T-helper 2 cell treated with Interferon-gamma antibody and Interleukin-4, amounts not matched to agents 100 ng/mL and 5 ng/mL, for 36 hours (primary cell): Measurements from ENCODE around the gene ADPRH. TPM values are rescaled to one million over a fixed set of nuclear protein-coding genes. Genes with fewer than 3 reads are reported as not detected.
"Not testable (repeated sequence)": the region's sequence is repeated elsewhere in the genome, so short reads cannot be mapped to it uniquely, and the experiment has no call there.

Experiments used
- intact Hi-C: fragments of 100-400 bp; cut with micrococcal nuclease; formaldehyde crosslinking; loops from one replicate; pipeline ENCODE4 v1.15.1; 2023
- total RNA-seq: library from RNA; stranded (reverse); gene quantifications from 2 replicates; pipeline ENCODE4 v1.2.3, GENCODE V29; 2022

The ADPRH gene
- total RNA-seq, 1 donor from 2014 or later = 2.8 TPM

GRCh38 chr3:119594929-119595328, 15.6 kb downstream of the ADPRH start:
- intact Hi-C loops = not testable (repeated sequence)

DNA sequence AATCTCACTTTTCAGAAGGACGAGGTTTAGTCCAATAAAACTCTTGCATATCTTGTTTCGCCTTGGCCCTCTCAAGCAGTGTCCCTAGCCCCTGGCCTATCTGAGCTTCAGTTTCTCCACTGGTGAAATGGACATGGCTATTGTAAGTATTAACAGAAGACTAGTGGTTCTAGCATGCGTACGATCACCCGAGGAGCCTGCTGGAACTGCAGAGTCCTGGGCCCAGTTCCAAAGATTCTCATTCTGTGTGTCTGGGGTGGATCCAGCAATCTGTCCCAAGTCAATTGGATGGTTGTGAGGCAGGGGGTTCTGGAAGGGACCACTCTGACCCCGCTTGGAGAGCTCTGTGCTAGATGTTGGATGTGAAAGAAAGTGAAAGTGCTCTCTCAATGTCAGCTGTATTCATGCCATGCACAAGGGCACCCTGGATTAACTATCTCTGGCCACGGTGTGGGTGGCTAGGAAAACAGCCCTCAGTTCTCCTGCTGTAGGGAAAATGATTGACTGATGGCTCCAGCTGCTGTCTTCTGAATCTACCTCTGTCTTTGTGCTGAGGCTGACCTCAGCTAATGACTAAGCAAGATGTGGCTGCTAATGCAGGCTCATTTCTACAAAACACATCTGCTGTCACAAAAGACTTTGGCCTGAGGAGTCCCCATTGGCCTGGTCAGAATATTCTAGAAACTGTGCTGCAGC, 16.5 kb downstream of the ADPRH start:
- intact Hi-C loops = no loop called here

- intact Hi-C loops = no loop called here
Observed at GRCh38 chr3:119596398-119596797, 17.1 kb downstream of the ADPRH start.

DNA sequence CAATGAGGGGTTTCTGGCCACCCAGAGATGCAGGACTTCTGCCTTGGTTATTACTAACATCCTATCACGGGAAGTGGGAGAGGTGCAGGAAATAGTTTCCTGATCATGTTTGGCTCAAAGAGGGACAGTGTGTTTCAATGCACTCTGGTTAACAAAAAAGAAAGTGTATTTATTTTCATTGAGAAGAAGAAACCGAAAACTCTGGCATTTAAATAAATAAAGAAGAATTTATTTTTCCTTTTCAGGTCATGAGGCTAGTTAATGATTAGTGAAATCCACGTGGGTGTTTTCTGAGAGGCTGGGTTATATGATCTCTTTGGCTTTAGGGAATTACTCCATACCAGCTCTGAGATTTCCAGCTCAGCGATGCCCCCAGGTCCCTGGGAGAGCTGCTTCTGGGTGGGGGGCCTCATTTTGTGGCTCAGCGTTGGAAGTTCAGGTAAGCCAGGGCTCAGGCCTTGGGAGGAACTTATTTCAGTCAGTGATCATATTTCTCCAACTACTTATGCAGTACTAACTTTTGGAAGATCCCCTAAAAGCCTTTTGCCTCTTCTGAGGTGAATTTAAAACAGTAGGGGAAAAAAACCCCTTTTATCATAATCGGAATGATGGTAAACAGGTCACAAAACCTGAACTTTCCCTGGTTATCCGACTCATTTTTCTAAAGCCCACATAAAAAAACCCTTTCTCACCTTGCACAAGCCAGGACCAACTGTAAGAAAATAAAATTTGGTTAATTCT, 18.4 kb downstream of the ADPRH start, which contains the start of gene PLA1A:
Gene PLA1A, plus strand, starts transcription at position 338 of the 741 bp plus-strand sequence. Its CDS starts 29 bp downstream, at position 367.
- intact Hi-C loops = no loop called here

DNA sequence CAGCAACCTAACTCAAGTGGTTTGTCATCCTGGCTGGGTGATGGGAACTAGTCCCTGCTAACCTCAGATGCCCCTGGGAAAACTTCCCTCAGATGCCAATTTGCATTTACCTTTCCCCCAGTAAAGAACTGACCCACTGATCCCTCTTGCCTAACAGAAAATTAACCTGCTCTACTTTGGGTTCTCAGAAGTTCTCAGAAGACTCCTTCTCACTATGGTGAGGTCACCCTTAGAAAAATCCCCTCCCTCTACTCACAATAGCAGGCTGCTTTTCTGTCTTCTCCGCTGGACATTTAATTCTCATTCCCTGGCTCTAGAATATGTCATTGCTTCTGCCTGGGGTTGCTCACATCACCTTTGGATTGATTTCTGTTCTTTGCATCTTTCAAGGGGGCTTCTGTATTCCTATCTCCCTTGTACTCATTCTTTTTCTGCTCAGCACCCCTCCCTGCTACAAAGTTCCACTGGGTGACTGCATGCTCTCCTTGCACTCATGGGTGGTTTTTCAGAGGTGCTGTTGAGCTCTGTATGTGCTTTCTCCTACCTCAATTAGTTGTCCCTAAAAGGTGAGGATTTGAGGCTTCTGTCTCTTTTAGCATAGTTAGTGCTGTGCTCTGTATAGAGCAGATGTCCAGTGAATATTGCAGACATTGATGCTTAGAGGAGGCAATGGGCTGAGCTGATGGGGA, 19.3 kb downstream of the ADPRH start:
- intact Hi-C loops = no loop called here

DNA sequence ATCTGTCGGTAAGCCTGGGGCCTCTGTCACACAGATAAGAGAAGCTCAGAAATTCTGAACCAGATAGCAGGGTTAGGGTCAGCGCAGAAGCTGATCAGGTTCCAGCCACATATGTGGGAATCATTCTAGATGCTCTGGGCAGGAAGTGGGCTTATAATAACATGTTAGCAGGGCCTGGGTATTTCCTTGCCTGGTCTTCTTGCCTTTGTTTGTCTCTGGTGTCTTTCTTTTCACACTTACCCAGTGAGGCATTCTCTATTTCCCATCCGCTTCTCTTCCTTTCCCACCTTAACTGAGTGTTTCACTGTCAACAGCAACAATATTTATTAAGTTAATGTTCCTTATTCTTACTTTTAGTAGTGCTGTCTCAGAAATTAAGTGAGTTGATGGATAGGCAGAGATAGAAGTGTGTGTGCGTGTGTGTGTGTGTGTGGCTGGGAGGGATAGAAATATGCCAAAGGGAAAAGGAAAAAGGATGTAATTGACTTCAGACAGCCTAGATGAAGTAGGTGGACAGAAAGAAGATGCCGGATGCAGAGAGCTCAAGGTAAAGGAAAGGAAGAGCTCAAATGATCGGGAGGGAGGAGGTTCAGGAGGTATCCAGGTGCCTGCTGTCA, 20.4 kb downstream of the ADPRH start:
- intact Hi-C loops = loop anchor here (2.0 kb wide), 1 partner anchor 77 kb away; the partner anchor contains the start of gene COX17

GRCh38 chr3:119600732-119601131, 21.4 kb downstream of the ADPRH start:
- intact Hi-C loops = loop anchor here (2.0 kb wide), 1 partner anchor 76 kb away; the partner anchor contains the start of gene COX17

DNA sequence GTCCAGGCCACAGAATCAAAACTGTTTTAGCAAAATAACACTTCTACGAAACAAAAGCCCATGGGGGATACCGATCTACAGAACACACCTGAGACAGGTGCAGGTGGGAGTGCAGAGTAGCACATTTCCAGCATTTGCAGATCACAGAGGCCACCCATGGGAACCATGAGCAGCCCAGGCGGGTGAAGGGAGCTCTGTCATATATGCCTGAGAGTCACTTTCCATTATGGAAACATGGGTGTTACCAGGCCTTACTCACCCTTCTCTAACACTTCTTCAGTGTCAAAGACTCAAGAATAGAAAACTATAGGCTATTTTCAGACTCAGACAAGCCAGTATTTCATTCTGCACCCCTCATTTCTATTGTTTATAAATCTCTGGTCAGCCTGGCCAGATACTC, 21.9 kb downstream of the ADPRH start:
- intact Hi-C loops = loop anchor here (2.0 kb wide), 1 partner anchor 76 kb away; the partner anchor contains the start of gene COX17

DNA sequence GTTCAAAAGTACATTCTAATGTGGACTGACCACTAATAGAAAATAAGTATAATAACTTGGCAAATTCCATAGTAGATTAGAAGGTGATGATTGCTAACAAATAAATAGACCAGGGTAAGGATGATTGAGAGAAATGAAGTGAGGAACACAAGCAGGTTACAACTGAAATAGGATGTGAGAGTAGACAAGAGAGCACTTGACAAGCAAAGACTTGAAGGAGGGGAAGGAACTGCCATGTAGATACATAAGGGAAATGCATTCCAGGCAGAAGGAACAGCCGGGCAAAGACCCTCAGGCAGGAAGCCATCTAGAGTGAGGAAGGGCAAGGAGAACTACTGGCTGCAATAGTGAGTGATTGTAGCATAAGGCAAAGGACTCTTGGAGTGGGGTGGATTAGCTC, 23.4 kb downstream of the ADPRH start:
- intact Hi-C loops = no loop called here

- intact Hi-C loops = no loop called here
Observed at GRCh38 chr3:119604878-119605277, 25.6 kb downstream of the ADPRH start.

GRCh38 chr3:119608405-119609000, 29.2 kb downstream of the ADPRH start:
- intact Hi-C loops = no loop called here

DNA sequence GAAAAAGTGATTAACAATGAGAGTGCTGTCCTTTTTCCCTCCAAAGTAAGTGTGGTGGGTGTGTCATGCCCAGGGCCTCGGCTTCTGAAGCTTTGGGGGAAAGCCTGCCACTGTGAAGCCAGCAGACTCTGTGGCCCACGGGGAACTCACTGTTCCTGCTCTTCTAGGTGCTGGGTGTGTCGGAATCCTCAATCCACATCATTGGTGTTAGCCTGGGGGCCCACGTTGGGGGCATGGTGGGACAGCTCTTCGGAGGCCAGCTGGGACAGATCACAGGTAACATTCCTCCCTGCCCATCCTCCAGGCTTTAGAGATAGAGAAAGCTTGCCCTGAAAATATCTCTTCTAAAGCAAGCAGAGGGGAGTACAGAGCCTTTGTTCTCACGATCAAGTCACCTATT, 30.0 kb downstream of the ADPRH start:
- intact Hi-C loops = no loop called here

- intact Hi-C loops = no loop called here
Observed at GRCh38 chr3:119611664-119612063, 32.4 kb downstream of the ADPRH start.

DNA sequence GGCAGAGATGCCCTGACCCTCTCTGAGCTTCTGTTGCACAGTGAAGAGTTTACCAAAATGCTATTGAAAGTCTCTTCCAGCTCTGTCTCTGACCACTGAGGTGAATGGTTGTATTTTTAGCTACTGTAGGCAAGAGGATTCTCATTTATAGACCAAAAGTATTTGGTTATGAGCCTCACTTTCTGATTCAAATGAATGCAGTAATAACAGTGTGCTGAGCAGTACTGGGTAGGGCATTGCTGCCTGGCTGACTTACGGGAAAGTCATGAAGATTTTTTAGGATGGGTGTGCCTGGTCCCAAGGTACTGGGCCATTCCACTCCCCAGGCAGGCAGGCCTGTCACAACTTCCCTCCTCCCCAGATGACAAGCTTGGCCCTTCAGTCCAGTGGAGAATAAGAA, 33.9 kb downstream of the ADPRH start:
- intact Hi-C loops = no loop called here

GRCh38 chr3:119613872-119614271, 34.6 kb downstream of the ADPRH start:
- intact Hi-C loops = no loop called here

- intact Hi-C loops = no loop called here
Observed at GRCh38 chr3:119616056-119616455, 36.8 kb downstream of the ADPRH start.

DNA sequence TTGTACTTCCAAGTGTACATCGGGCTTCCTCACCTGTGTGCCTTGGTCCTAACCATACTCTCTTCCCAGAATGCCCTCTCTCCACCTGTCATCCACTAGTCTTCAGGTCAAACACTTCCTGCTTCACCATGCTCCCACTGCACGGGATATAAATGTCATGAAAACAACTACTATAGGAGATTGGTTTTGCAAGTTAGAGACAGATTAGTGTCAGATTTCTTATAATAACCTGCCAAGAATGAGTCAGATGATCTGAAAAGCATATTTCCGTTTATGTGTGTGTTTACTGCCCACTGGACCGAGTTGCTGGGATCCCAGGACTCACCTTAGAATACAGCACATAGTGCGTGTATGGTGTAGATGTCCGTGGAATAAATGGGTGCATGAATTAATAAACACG, 39.8 kb downstream of the ADPRH start:
- intact Hi-C loops = no loop called here

GRCh38 chr3:119620899-119621298, 41.6 kb downstream of the ADPRH start:
- intact Hi-C loops = no loop called here

GRCh38 chr3:119624002-119624720, 44.9 kb downstream of the ADPRH start:
- intact Hi-C loops = no loop called here

DNA sequence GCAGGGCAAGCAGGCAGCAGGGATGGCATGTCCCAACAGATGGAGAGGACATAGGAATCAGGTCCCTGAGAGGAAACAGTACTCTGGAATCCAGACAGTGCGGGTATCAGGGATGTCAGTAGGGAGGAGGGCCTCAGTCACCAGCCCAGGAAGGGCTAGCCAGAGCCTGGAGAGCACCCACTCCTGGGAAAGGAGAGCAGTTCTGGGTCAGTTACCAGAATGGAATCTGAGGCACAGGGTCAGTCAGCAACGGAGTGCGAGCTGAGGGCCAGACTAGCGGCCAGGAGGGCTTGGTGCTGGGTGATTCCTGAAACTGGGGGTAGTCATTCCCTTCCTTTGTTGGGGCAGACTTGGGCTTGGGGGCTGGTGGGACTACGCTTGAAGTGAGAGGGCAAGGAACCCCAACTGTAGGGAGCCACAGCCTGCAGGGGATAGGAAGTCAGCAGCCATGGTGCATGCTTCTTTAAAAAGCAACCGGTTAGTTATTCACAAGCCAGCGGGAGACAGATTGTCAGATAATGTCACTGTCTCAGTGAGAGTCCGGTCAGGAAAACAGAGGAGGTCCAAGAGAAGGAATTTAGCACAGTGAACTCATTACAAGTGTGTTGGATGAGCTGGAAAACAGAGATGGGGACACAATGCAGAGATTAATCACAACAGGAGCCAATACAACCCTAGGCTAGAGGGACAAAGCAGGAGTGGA, 46.3 kb downstream of the ADPRH start:
- intact Hi-C loops = no loop called here
